Measurements from ENCODE around the gene XRCC1.
A peak's percentile ranks its signal among the peaks of the same experiment; 100 is the strongest.
"Not testable (repeated sequence)": the region's sequence is repeated elsewhere in the genome, so short reads cannot be mapped to it uniquely, and the experiment has no call there.

The XRCC1 gene, protein sequence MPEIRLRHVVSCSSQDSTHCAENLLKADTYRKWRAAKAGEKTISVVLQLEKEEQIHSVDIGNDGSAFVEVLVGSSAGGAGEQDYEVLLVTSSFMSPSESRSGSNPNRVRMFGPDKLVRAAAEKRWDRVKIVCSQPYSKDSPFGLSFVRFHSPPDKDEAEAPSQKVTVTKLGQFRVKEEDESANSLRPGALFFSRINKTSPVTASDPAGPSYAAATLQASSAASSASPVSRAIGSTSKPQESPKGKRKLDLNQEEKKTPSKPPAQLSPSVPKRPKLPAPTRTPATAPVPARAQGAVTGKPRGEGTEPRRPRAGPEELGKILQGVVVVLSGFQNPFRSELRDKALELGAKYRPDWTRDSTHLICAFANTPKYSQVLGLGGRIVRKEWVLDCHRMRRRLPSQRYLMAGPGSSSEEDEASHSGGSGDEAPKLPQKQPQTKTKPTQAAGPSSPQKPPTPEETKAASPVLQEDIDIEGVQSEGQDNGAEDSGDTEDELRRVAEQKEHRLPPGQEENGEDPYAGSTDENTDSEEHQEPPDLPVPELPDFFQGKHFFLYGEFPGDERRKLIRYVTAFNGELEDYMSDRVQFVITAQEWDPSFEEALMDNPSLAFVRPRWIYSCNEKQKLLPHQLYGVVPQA
- total RNA-seq, result 5.5 to 38.7 (median 17.9) reads per million in 17 experiments

DNA sequence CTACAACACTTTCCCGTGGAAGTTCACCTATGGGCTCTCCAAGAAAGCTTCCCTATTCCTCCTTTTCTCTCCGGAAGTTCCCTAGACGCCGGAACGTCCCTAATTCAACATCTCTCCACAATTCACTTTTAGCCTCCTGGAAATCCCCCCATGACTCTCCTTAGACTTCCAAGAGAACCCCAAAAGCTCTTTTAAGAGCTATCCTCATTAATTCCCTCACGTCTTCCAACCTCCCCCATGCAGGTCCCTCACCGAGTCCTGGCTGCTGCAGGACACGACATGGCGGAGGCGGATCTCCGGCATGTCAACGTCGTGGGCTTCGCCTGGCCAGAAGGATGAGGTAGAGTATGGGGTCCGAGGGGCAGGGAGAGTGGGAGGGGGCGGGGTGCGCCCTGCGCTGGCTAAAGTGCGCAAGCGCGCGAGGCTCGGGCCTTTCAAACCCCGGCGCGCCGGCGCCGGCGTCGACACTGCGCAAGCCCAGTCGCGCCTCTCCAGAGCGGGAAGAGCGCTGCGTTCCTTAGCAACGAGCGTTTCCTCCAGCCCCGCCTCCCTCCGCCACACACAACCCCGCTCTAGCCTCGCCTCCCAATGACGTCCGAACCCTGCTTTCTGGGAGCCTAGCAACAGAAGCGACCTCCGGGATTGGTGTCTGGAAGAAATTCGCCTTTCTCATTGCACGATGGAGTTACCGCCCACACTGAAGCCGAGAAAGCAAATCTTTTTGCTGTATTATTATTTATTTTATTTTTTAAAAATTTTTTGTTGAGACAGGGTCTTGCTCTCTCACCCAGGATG, at the start of gene XRCC1, which contains the start of gene PINLYP:
TSS of gene XRCC1 (minus strand) at position 372 of the 795 bp plus-strand sequence. CDS start at position 303, 69 bp downstream.
TSS of gene PINLYP (plus strand) at position 646 of the 795 bp plus-strand sequence. CDS start 1,391 bp downstream, outside the sequence.
- peak; percentile 99 for DNase-seq

DNA sequence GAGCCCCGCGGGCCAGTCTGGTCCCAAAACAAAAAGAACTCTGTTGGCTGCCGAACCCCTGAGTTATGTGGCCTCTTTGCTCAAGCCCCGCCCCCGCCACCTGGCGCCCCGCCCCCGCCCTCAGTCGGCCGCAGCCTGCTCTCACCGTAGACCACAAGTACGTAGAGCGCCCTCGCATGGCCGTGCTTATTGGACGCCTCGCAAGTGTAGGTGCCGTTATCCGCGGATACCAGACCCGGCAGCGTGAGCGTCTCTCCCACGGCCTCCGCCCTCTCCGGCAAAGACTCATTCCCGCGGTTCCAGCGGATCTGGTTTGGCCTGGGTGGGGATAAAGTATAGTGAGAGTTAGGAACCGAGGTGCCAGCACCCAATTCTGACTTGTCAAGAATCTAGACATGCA, 49.6 kb upstream of the XRCC1 start:
- peak; percentile 50 to 81 (median 60) for DNase-seq

- DNase-seq, result no peak
Measured at GRCh38 chr19:43623889-43624670, 48.8 kb upstream of the XRCC1 start.

DNA sequence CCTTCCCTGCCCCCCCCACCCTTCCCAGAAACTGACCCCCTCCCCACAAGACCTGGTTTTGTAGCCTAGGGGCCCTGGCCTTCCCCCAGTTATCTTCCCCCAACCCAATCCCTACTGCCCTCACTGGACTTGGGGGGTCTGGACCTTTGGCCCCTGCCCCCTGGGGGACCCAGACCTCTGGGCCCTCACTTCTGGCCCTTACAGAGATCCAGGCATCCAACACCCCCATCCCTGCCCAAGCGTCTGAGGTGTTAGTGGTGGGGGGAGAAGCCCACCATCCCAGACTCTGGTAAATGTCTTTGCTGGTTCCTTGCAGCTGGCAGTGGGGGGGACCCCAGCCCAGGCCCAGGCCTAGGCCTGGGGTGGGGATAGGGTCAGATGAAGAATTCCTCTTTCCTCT, 47.6 kb upstream of the XRCC1 start:
- DNase-seq, result no peak

DNA sequence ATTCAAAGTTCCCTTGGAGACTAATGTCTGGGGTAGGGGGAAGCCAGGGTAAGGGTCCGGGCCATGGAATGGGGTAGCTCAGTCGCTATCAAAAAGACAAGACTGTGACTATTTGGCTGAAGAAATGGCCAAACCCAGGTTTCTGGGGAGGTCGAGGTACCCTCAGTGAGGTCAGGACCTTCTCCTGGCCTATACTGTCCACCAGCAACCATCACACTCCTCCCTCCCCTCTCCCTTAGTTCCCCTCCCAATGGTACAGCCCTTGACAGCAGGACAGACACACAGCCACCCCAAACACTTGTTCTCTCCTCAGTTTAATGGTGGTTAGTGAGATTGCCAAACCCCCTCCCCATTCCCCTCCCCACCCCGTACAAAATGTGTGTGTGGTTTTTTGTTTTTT, 46.7 kb upstream of the XRCC1 start:
- DNase-seq, result no peak

- no peak for DNase-seq
Measured at GRCh38 chr19:43620061-43621001, 45.0 kb upstream of the XRCC1 start.

DNA sequence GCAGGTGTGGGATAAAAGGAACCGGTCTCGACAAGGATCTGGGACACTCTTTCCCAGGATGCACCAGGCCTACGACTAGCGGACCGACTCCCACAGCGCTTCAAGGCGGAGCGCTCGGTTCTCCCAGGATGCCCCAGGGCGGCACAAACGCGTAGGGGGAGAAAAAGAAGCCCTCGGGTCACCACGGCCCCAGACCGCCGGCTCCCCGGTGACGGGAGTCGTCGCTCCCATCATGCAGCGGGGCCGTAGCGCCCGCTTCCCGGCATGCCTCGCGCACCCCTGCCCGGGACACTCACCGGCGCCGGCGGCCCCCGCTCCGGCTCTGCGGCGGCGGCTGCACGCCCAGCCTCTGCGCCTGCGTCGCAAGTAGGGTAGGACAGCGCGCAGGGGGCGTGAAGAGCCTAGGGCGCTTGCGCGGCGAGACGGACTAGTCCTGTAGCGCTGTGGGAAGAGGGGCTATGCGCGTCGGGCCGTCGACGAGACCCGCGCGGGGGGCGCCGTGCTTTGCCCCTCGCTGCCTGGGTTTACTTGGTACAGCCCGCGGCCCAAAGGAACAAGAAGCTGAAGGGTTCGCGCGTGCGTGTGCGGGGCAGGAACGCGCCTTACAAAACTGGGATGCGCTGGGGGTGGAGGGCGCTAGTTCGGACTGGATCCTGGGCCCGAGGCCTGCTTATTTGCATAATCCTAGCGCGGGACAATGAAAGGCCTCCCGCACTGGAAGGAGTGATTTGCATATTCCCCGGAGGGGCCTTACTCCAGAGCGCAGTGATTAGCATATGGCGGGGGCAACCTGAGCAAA, 44.1 kb upstream of the XRCC1 start, which contains the start of gene ZNF428:
TSS of gene ZNF428 (minus strand) at position 368 of the 799 bp plus-strand sequence. CDS start 5,325 bp downstream, outside the sequence.
- DNase-seq, result peak; percentile 87 to 96 (median 94)

GRCh38 chr19:43618921-43619261, 43.6 kb upstream of the XRCC1 start:
- DNase-seq, result peak in 1 of 4 experiments; percentile 50

GRCh38 chr19:43616954-43617353, 41.6 kb upstream of the XRCC1 start:
- DNase-seq, result no peak

- no peak for DNase-seq
Measured at GRCh38 chr19:43616306-43616705, 41.0 kb upstream of the XRCC1 start.

DNA sequence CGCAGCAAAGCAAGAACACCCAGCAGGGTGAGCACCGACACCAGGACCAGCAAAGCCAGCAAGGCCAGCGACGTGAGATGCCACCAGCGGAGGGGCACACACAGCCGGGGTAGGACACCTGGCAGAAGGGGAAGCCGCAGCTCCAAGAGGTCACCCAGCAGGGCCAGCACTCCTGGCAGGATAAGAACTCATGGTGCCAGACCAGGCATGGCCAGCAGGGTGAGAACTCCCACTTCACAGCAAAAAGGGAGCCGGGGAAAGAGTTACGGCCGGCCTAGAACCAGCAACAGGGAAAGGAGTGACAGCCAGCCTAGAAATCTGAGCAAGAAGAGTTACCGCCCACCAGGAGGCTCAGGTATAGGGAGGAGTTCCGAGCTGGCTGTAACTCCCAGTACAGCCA, 37.0 kb upstream of the XRCC1 start:
- no peak for DNase-seq

DNA sequence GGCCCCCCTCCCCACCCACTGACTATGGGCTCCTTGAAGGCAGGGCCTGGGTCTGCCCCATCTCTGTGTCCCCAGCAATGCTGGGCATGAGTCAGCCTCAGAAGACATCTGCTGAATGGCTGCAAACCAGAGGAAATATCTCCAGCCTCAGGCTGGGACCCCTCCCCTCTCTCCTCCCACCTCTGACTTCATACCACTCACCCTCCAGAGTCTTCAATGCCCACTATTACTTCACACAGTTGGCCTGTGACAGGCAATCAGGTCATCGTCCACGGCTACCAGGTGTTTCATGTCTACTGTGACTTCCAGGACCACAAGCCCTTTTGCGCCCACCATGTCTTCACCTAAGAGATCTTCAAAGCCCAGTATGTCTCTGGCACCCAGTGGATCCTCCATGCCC, 36.5 kb upstream of the XRCC1 start, which contains the start of gene SRRM5:
TSS of gene SRRM5 (plus strand) at position 301 of the 400 bp plus-strand sequence. CDS start at position 335, 34 bp downstream.
- DNase-seq, result no peak

DNA sequence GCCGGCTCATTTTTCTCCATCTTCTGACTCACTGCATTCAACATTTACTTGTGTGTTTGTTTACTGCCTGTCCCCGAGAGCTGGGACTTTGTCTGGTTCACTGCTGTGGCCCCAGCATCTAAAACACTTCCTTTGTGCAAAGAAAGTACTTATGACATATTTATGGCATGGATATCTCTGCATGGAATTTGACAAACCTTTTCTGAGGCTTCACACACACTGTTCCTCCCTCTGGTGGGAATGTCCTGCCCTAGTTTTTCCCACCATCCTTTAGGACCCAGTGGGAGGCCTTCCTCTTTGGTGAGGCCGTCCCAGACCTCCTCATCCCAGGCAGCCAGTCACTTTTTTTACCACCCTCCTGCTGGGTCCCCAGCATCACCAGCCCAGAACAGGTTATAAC, 35.2 kb upstream of the XRCC1 start:
- DNase-seq, result no peak

DNA sequence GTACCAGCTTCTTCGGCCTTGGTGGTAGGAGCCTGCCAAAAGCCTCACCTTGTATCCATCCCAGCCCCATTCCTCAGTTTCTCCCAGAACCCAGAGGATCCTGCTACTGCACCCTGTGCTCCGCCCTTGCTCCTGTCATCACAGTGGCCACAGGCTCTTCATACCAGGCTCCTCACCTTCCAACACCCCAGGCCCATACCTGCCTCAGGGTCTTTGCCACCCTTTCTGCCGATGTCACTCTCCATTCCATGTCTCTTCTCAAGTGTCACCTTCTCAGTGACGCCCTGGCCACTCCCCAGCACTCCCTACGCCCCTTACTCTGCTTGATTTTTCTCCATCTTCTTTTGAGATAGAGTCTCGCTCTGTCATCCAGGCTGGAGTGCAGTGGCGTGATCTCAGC, 34.5 kb upstream of the XRCC1 start:
- DNase-seq, result no peak

DNA sequence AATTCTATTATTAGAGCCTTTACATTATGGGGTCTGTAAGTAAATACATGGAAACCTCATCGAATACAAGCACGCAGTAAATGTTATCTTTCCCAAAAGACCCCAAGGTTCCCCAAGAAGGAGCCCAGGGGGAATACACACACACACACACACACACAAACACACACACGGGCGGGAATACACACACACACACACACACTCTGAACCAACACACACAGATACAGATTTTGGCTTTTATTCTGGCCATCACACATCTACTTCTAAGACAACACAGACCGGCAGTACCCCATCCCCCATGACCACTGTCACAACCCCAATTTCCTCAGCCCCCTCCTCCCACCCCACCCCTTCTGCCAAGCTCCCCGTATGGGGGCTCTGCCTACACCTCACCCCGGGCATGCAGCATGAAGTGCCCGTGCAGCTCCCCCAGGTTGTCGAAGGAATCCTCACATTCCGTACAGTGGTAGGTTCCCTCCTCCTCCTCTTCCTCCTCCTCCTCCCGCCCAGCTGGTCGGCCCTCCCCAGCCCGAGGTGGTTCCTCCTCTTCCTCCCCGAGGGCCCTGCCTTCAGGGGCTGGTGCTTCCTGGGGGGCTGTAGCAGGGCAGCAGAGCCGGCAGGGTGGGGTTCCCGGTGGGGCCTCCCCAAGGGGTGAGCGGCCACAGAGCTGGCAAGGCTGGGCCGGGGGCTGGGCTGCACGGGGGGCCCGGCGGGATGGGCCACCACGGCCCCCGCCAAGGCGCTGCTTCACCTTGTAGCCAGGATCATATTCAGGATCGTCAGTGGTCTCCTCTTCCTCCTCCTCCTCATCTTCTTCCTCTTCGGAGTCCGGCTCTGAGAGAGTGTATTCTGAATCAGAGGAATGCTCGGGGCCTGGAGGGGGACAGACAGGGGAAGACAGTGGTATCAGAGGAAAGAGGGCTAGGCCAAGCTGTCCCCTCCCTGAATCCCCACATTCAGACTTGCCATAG, 32.2 kb upstream of the XRCC1 start:
- no peak for DNase-seq

DNA sequence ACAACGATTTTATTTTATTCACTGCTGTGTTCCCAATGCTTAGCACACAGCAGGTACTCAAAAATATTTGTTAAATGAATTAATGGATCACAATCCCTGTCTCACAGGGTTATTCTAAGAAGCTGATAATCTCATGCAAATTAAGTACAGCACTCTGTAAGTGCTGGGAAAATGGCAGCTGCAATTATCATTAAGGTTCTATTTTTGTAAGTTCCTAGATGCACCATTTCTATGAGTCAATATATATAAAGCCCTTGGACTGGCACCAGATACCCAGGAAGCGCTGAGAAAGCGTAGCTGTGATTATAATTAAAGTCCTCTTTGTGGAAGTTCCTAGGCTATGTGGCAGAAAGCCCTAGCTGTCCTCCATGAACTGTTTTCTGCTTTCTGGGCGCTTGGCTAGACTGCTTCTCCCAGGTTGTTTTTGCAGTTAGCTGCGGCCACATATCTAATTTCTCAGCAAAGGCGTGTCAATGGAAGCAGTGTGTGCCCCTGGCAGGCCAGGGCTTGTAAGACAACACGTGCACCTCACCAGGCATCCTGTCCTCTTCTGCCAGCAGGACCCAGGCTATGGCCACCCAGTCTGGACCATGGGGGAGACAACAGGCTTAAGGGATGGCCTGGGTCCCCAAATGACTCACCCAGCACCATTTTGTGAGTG, 31.4 kb upstream of the XRCC1 start:
- DNase-seq, result no peak

GRCh38 chr19:43605875-43606568, 30.7 kb upstream of the XRCC1 start:
- DNase-seq, result no peak

DNA sequence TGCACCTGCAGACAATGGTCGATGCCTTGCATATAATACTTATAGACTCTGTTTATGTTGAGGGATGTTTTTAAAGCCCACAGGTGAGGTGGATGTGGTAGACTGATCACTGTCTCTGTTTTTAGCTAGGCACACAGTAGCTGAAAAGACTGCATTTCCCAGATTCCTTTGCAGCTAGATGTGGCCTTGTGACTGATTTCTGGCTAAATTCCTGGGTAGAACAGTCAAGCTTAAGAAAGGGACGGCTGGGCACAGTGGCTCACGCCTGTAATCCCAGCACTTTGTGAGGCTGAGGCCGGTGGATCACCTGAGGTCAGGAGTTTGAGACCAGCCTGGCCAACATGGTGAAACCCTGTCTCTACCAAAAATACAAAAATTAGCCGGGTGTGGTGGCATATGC, 25.0 kb upstream of the XRCC1 start:
- DNase-seq, result not testable (repeated sequence)

Measured in suppressor macrophage (primary cell).